H1 (cell line): Measurements from ENCODE around the gene PRKAR1B. TPM values are rescaled to one million over a fixed set of nuclear protein-coding genes. Genes with fewer than 3 reads are reported as not detected.

Source experiments
- CTCF ChIA-PET: fragments of 300-600 bp; sonication (Branson Sonifier 250); formaldehyde crosslinking; loops from one replicate; lab custom pipeline; 2021; ENCODE audit not compliant: partially characterized antibody; lab: Charles Lee
- POLR2A ChIA-PET: fragments of 300-600 bp; sonication (Branson Sonifier 250); formaldehyde crosslinking; loops from one replicate; lab custom pipeline; 2021; ENCODE audit warnings: inconsistent platforms; ENCODE audit not compliant: partially characterized antibody; lab: Charles Lee
- DNase-seq, 2 experiments: peaks; one replicate each; pipeline versions ENCODE4 v3.0.0 to v3.0.0-alpha.2; 2010 to 2022; ENCODE audit warnings: low spot score in 2 of 2, low read depth in 1 of 2, mixed read lengths in 1 of 2
- FAIRE-seq: peaks from 2 replicates; lab custom pipeline; 2011; peaks lifted over from hg19 to GRCh38; lab: Jason Lieb, UNC
- H2AFZ ChIP-seq: 2 replicates; pipeline ENCODE4 v1.8.1; 2012; ENCODE audit warnings: low read length, inconsistent platforms
- H2AK5ac ChIP-seq: 2 replicates; pipeline ENCODE4 v1.6.1; 2013; ENCODE audit warnings: low read depth, low read length
- H2BK120ac ChIP-seq: replicated peaks from 2 replicates; pipeline ENCODE3; 2013; ENCODE audit warnings: low read depth, low read length, inconsistent platforms
- H2BK12ac ChIP-seq: 2 replicates; pipeline ENCODE4 v1.6.1; 2013; ENCODE audit warnings: low read depth, low read length
- H2BK15ac ChIP-seq: 2 replicates; pipeline ENCODE4 v1.6.1; 2013; ENCODE audit warnings: low read length
- H2BK20ac ChIP-seq: 2 replicates; pipeline ENCODE4 v1.6.1; 2013; ENCODE audit warnings: low read length
- H2BK5ac ChIP-seq: 2 replicates; pipeline ENCODE4 v1.6.1; 2013; ENCODE audit warnings: low read depth, low read length
- H3K14ac ChIP-seq: 2 replicates; pipeline ENCODE4 v1.6.1; 2013; ENCODE audit warnings: inconsistent platforms; ENCODE audit not compliant: insufficient read length
- H3K18ac ChIP-seq: 2 replicates; pipeline ENCODE4 v1.6.1; 2013; ENCODE audit warnings: low read length; ENCODE audit errors: extremely low read depth
- H3K23ac ChIP-seq: 2 replicates; pipeline ENCODE4 v1.6.1; 2013; ENCODE audit warnings: inconsistent platforms; ENCODE audit not compliant: insufficient read length
- H3K23me2 ChIP-seq: 2 replicates; pipeline ENCODE4 v1.6.1; 2013; ENCODE audit warnings: low read depth, low read length
- H3K27ac ChIP-seq: 2 replicates; pipeline ENCODE4 v1.6.1; 2011; ENCODE audit warnings: low read depth, low read length, inconsistent platforms
- H3K27me3 ChIP-seq, 4 experiments: replicated peaks in 1 of 4; 1 replicate in 1 of 4; 2 replicates in 3 of 4; pipeline versions ENCODE4 v1.6.1 to v1.8.1; 2011 to 2013; ENCODE audit warnings: low read length in 3 of 4, mild to moderate bottlenecking in 3 of 4, inconsistent platforms in 2 of 4, mixed read lengths in 2 of 4, moderate library complexity in 1 of 4; ENCODE audit not compliant: control insufficient read depth in 3 of 4, insufficient read depth in 3 of 4; ENCODE audit errors: extremely low read depth in 1 of 4
- H3K36me3 ChIP-seq, 4 experiments: 2 replicates each; pipeline versions ENCODE4 v1.6.1 to v1.8.1; 2011 to 2013; ENCODE audit warnings: mild to moderate bottlenecking in 4 of 4, low read length in 3 of 4, moderate library complexity in 2 of 4, control low read depth in 1 of 4, inconsistent platforms in 1 of 4; ENCODE audit not compliant: insufficient read depth in 4 of 4, control insufficient read depth in 2 of 4
- H3K4ac ChIP-seq: replicated peaks from 2 replicates; pipeline ENCODE3; 2013; ENCODE audit warnings: low read length, low read depth, mixed read lengths, inconsistent platforms; ENCODE audit not compliant: insufficient read length
- H3K4me1 ChIP-seq, 4 experiments: replicated peaks in 1 of 4; 1 replicate in 1 of 4; 2 replicates in 3 of 4; pipeline versions ENCODE4 v1.6.1 to v1.8.1; 2011 to 2013; ENCODE audit warnings: low read length in 3 of 4, inconsistent platforms in 2 of 4, mixed read lengths in 1 of 4; ENCODE audit not compliant: insufficient read depth in 4 of 4, control insufficient read depth in 3 of 4
- H3K4me2 ChIP-seq, 2 experiments: 2 replicates each; pipeline versions ENCODE4 v1.6.1 to v1.8.1; 2011 to 2013; ENCODE audit warnings: low read depth in 2 of 2, low read length in 2 of 2, control low read depth in 1 of 2, inconsistent platforms in 1 of 2, mild to moderate bottlenecking in 1 of 2; ENCODE audit not compliant: insufficient read depth in 1 of 2
- H3K4me3 ChIP-seq, 4 experiments: fragments of 200-600, 300-600 bp in 1 of 4; sonication (generic), shearing (Covaris generic), sonication (Bioruptor Twin) in 1 of 4; 2 replicates each; pipeline versions ENCODE4 v1.5.1 to v1.8.1; 2011 to 2016; ENCODE audit warnings: low read length in 4 of 4, low read depth in 3 of 4, control low read depth in 2 of 4, inconsistent platforms in 2 of 4, mild to moderate bottlenecking in 2 of 4, mixed read lengths in 1 of 4, moderate library complexity in 1 of 4; ENCODE audit not compliant: insufficient read depth in 2 of 4; ENCODE audit errors: extremely low read depth in 1 of 4
- H3K56ac ChIP-seq: replicated peaks from 2 replicates; pipeline ENCODE3; 2013; ENCODE audit warnings: low read depth, mild to moderate bottlenecking, mixed read lengths, low read length, inconsistent platforms; ENCODE audit not compliant: insufficient read length
- H3K79me1 ChIP-seq: 2 replicates; pipeline ENCODE4 v1.6.1; 2013; ENCODE audit warnings: low read depth, low read length, control low read depth
- H3K79me2 ChIP-seq, 2 experiments: 2 replicates each; pipeline versions ENCODE4 v1.6.1 to v1.8.1; 2012 to 2013; ENCODE audit warnings: low read length in 2 of 2, mild to moderate bottlenecking in 2 of 2, inconsistent platforms in 1 of 2; ENCODE audit not compliant: insufficient read depth in 2 of 2, control insufficient read depth in 1 of 2
- H3K9ac ChIP-seq, 4 experiments: replicated peaks in 1 of 4; 1 replicate in 1 of 4; 2 replicates in 3 of 4; pipeline versions ENCODE4 v1.6.1 to v1.8.1; 2011 to 2013; ENCODE audit warnings: low read depth in 3 of 4, low read length in 3 of 4, control low read depth in 2 of 4, mild to moderate bottlenecking in 2 of 4, moderate library complexity in 2 of 4, inconsistent platforms in 1 of 4; ENCODE audit errors: extremely low read depth in 1 of 4
- H3K9me3 ChIP-seq, 2 experiments: 2 replicates each; pipeline versions ENCODE4 v1.6.1 to v1.8.1; 2012 to 2013; ENCODE audit warnings: mild to moderate bottlenecking in 2 of 2, moderate library complexity in 2 of 2, control low read depth in 1 of 2, inconsistent platforms in 1 of 2, low read depth in 1 of 2, low read length in 1 of 2, mixed read lengths in 1 of 2; ENCODE audit not compliant: insufficient read depth in 2 of 2
- H4K20me1 ChIP-seq, 2 experiments: replicated peaks in 1 of 2; 2 replicates each; pipeline versions ENCODE3 to v1.8.1; 2011 to 2013; ENCODE audit warnings: inconsistent platforms in 2 of 2, low read length in 2 of 2, mild to moderate bottlenecking in 1 of 2; ENCODE audit not compliant: insufficient read depth in 2 of 2, control insufficient read depth in 1 of 2
- H4K5ac ChIP-seq: 2 replicates; pipeline ENCODE4 v1.6.1; 2013; ENCODE audit warnings: low read length, low read depth, mixed read lengths, inconsistent platforms; ENCODE audit not compliant: insufficient read length
- H4K8ac ChIP-seq: 2 replicates; pipeline ENCODE4 v1.8.0; 2013; ENCODE audit warnings: mild to moderate bottlenecking, moderate library complexity, low read length, inconsistent platforms; ENCODE audit not compliant: insufficient read depth; ENCODE audit errors: extremely low read depth
- H4K91ac ChIP-seq: replicated peaks from 2 replicates; pipeline ENCODE3; 2013; ENCODE audit warnings: low read length, mixed read lengths, inconsistent platforms; ENCODE audit not compliant: insufficient read length
- CBX5 ChIP-seq: fragments of 300-800, 300-1000 bp; sonication (generic); IDR thresholded peaks from 2 replicates; pipeline ENCODE4 v1.7.1; 2016; ENCODE audit warnings: antibody characterized with exemption, low read length, low read depth
- CTCF ChIP-seq, 3 experiments: IDR thresholded peaks; 1 replicate in 2 of 3; 2 replicates in 1 of 3; pipeline versions ENCODE4 v1.5.1 to v1.6.1; 2011; ENCODE audit warnings: low read length in 3 of 3, mild to moderate bottlenecking in 3 of 3, inconsistent platforms in 2 of 3, low read depth in 1 of 3, moderate library complexity in 1 of 3; ENCODE audit not compliant: insufficient read depth in 1 of 3; ENCODE audit errors: control extremely low read depth in 1 of 3
- EP300 ChIP-seq, 2 experiments: IDR thresholded peaks; 1 replicate in 1 of 2; 2 replicates in 1 of 2; pipeline ENCODE4 v1.6.1; 2011 to 2012; ENCODE audit warnings: low read depth in 2 of 2, low read length in 2 of 2, mild to moderate bottlenecking in 2 of 2, borderline replicate concordance in 1 of 2, inconsistent platforms in 1 of 2, moderate library complexity in 1 of 2
- HDAC2 ChIP-seq, 2 experiments: fragments of 300-600 bp in 1 of 2; sonication (generic) in 1 of 2; IDR thresholded peaks; 2 replicates each; pipeline ENCODE4 v1.6.1; 2011 to 2012; ENCODE audit warnings: low read depth in 2 of 2, low read length in 2 of 2, mild to moderate bottlenecking in 2 of 2, moderate library complexity in 2 of 2, borderline replicate concordance in 1 of 2, inconsistent platforms in 1 of 2
- JUND ChIP-seq: IDR thresholded peaks from 2 replicates; pipeline ENCODE4 v1.6.1; 2011; ENCODE audit warnings: mild to moderate bottlenecking, improper control_type of control experiment, low read length
- KDM1A ChIP-seq: fragments of 200-600, 300-600 bp; sonication (generic); IDR thresholded peaks from 2 replicates; pipeline ENCODE4 v1.7.1; 2016; ENCODE audit warnings: mild to moderate bottlenecking, low read length, borderline replicate concordance
- MAFK ChIP-seq: IDR thresholded peaks from 2 replicates; pipeline ENCODE4 v1.6.1; 2012; ENCODE audit warnings: low read depth, mild to moderate bottlenecking, improper control_type of control experiment, low read length
- NANOG ChIP-seq: IDR thresholded peaks from 2 replicates; pipeline ENCODE4 v1.6.1; 2011; ENCODE audit warnings: low read length, low read depth, mild to moderate bottlenecking, inconsistent platforms; ENCODE audit not compliant: insufficient read depth, poor library complexity, severe bottlenecking
- SIN3A ChIP-seq, 2 experiments: IDR thresholded peaks in 1 of 2; conservative IDR thresholded peaks in 1 of 2; 2 replicates each; pipeline ENCODE4 v1.6.1; 2011 to 2012; ENCODE audit warnings: low read length in 2 of 2, improper control_type of control experiment in 1 of 2, low read depth in 1 of 2, mild to moderate bottlenecking in 1 of 2
- SIRT6 ChIP-seq: IDR thresholded peaks from one replicate; pipeline ENCODE4 v1.7.1; 2012; ENCODE audit warnings: low read length, inconsistent platforms
- WGBS, 2 experiments: shearing (Covaris generic) in 1 of 2; methylation state at CpG; one replicate each; pipeline versions ENCODE4 v1.1.6 to v1.1.7; 2013 to 2015; ENCODE audit warnings: low lambda C conversion rate in 2 of 2, mixed read lengths in 2 of 2, inconsistent platforms in 1 of 2, low coverage in 1 of 2, missing lambda C conversion rate in 1 of 2; ENCODE audit not compliant: insufficient replicate concordance in 2 of 2, insufficient coverage in 1 of 2, insufficient read length in 1 of 2; ENCODE audit errors: extremely low coverage in 1 of 2, missing lambda C conversion rate in 1 of 2; 5-methylcytosine and 5-hydroxymethylcytosine counted together
- polyA plus RNA-seq, 7 experiments: library from polyadenylated mRNA; depleted of rRNA in 3 of 7; stranded (reverse) in 5 of 7; unstranded in 2 of 7; fragments of >200 nt in 5 of 7; fragments of 200-250 nt in 2 of 7; gene quantifications; 1 replicate in 5 of 7; 2 replicates in 1 of 7; 4 replicates in 1 of 7; pipeline versions ENCODE4 v1.2.1 to v1.2.3, GENCODE V29; 2011 to 2013; ENCODE audit warnings: missing spikeins in 2 of 7, mixed read lengths in 2 of 7
- total RNA-seq: library from RNA; stranded (reverse); fragmentation: NEBNext Ultra II Directional; extraction: Animal tissue kit (Norgen Biotek cat#: 25700); gene quantifications from 2 replicates; pipeline ENCODE4 v1.2.1, GENCODE V29; 2021

Gene PRKAR1B
- total and polyA plus RNA-seq, 2 of the 8 experiments (the other 6 are each of a cell fraction or from before 2014, with no cell fraction given): 12.3 to 55.7 TPM

GRCh38 chr7:668958-669357 lies 58.1 kb downstream of the PRKAR1B start:
- 79% methylated on average over 4 of the region's 4 CpGs; no CpG with 5 or more reads in 1 of the 2 experiments for WGBS, 2 experiments
- ChIA-PET POLR2A (no interaction called here), CTCF (no interaction called here)
- no peak overlapping the region for H2BK120ac ChIP-seq
- no peak overlapping the region for H2BK5ac ChIP-seq
- H3K4ac ChIP-seq: no peak overlapping the region
- no peak overlapping the region for H3K4me3 ChIP-seq
- H2BK20ac ChIP-seq: no peak overlapping the region
- H4K8ac ChIP-seq: no peak overlapping the region
- H3K27me3 ChIP-seq: no peaks in the 10 kb centered on the region
- H3K36me3 ChIP-seq: peaks cover 0 to 5% (median 0%) of the 10 kb centered on the region in 4 experiments; a peak in 2 of 8 replicates
- no peak overlapping the region for H3K14ac ChIP-seq
- no peaks in the 10 kb centered on the region for H3K79me2 ChIP-seq
- H3K23me2 ChIP-seq: peaks cover 4% of the 10 kb centered on the region; the same call in 1 of the 2 replicates
- no peaks in the 10 kb centered on the region; the same call in 1 of the 2 replicates for H3K79me1 ChIP-seq
- no peaks in the 10 kb centered on the region for H3K9me3 ChIP-seq
- no peak overlapping the region for H2AFZ ChIP-seq
- no peak overlapping the region for H3K23ac ChIP-seq
- H3K18ac ChIP-seq: no peak overlapping the region
- no peak overlapping the region for H2BK12ac ChIP-seq
- H3K4me2 ChIP-seq: no peak overlapping the region
- peaks cover 0 to 4% of the 10 kb centered on the region in 2 experiments for H4K20me1 ChIP-seq
- FAIRE-seq (no peak), DNase-seq (no peak)
- H3K27ac ChIP-seq: no peak overlapping the region
- no peak overlapping the region for H3K56ac ChIP-seq
- H2AK5ac ChIP-seq: no peak overlapping the region
- no peak overlapping the region for H4K91ac ChIP-seq
- H2BK15ac ChIP-seq: no peak overlapping the region
- no peak overlapping the region for H4K5ac ChIP-seq
- H3K4me1 ChIP-seq: peaks cover 3 to 24% (median 16%) of the 10 kb centered on the region in 4 experiments
- H3K9ac ChIP-seq: no peak overlapping the region
- TF ChIP-seq CTCF (IDR thresholded peaks at IDR 0.05; ENCODE audit: control extremely low read depth in 1 of 3, insufficient read depth in 1 of 3, low read depth in 1 of 3, low read length in 3 of 3) (no peak), MAFK (no peak), KDM1A (peak; percentile 91), NANOG (no peak), SIN3A (conservative IDR thresholded peaks at IDR 0.05 in 1 of 2, IDR thresholded peaks at IDR 0.05 in 1 of 2; ENCODE audit: low read depth in 1 of 2, low read length in 2 of 2) (no peak), EP300 (IDR thresholded peaks at IDR 0.05; ENCODE audit: borderline replicate concordance in 1 of 2, low read depth in 2 of 2, low read length in 2 of 2) (no peak), SIRT6 (no peak), HDAC2 (IDR thresholded peaks at IDR 0.05; ENCODE audit: borderline replicate concordance in 1 of 2, low read depth in 2 of 2, low read length in 2 of 2) (0 out of 4 replicates have a peak, but pooled peaks of 1 of the 2 experiments have one; percentile 57), CBX5 (no peak), JUND (no peak)
